ENCODE results near the gene STK16.

STK16 gene

DNA sequence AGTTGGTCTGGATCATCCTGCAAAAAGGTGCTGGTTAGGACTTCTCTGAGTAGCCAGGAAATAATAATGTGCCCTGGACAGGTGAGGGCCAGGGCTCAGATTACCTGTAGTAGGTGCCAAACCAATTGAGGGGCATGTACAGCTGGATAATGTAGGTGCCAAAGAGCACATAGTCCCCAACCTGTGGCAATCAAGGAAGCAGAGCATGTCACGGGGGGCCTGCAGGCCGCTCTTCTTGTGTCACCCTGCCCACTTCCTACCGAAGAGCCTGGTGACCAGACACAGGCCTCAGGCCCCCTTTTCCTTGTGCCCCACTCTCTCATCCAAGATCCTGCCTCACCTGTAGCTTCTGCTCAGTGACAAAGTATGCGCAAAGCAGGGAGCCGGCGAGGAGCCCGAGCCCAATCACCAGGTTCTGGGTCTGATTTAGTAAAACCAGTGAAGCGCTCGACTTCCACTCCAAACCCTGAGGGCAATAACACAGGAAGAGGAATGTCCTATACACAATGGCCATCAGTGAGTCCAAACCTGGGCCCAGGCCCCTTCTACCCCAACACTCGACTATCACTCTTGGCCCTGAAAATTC lies 31.7 kb upstream of the STK16 start:
- in situ Hi-C loops (cut with MboI; ENCODE audit: low sequenced_read_pairs), result no loop called here

DNA sequence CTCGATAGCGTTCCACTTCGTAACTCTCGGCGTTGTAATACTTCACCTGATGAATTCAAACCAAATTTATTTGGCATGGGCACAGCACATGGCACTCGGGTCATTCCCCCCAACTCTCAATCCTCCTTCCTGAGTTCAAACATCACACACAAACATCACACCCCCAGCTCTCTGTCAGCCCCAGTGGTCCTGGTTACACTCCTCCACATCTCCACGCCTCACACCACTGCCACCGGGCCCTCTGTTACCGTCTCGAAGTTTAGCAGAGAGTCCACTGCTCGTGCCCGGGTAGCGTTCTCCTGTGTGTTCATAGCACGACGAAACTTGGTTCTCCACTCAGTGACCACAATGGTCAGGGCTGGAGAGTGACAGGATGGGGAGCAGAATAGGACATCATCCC lies 31.1 kb upstream of the STK16 start:
- in situ Hi-C loops (cut with MboI; ENCODE audit: low sequenced_read_pairs), result no loop called here

DNA sequence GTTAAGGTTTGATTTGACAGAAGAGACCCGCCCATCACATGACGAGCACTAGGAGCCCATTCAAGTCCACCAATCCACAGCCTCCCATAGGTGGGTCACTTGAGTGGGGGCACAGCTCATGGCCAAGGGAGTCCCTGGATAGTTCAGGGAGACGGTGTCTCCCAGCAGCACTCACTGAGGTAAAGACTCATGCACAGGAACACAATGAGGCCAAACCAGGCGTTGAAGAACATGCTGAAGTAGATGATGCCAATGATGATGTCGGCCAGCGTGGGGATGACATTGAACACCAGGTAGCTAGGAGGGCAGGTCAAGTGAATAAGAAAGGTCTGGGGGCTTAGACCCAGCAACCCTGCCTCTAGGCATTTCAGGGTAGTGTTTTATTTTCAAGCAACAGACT lies 30.5 kb upstream of the STK16 start:
- in situ Hi-C loops (cut with MboI; ENCODE audit: low sequenced_read_pairs), result no loop called here

DNA sequence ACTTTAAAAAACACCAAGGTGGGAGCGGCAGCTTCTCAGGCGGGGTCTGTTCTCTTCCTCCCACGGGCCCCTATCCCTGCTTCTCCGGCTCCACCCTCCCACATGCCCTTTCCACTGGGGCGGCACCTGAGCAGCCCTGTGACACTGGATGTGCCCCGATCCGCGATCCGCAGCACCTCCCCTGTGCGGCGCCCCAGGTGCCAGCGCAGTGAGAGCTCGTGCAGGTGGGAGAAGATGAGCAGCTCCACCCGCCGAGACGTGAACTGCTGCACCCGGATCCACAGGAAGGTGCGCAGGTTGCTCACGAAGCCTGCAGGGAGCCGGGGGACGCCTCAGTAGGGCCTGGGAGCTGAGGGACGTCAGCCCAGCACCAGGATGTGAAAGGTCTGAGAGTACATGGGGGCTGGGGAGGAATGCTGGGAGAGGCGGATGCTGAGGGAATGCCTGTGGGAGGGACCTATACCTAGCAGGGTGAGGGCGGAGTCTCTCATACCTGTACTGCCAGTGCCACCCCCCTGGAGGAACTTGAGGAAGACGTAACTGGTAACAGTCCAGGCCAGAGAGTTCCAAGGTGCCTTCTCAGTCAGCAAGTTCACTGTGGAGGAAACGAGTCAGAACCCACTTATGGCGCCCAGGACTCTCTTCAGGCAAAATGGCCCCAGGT lies 29.3 kb upstream of the STK16 start:
- in situ Hi-C loops (cut with MboI; ENCODE audit: low sequenced_read_pairs), result no loop called here

DNA sequence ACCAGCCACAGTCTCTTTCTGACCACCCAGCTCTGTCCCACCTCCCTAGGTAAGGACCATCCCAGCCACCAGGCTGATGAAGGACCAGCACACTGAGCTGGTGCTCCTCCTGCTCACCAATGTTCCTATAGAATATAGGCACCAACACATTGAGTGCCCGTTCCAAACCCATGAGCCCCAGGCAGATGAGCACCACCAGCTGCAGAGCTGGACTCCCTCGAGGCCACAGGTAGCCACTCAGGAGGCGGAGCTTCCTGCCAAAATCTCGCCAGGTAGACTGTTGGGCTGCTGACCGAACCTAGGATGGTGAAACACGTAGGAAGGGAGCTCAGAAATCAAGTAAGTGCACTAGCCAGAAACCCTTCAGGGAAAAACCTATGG lies 28.8 kb upstream of the STK16 start:
- in situ Hi-C loops (cut with MboI; ENCODE audit: low sequenced_read_pairs), result no loop called here

DNA sequence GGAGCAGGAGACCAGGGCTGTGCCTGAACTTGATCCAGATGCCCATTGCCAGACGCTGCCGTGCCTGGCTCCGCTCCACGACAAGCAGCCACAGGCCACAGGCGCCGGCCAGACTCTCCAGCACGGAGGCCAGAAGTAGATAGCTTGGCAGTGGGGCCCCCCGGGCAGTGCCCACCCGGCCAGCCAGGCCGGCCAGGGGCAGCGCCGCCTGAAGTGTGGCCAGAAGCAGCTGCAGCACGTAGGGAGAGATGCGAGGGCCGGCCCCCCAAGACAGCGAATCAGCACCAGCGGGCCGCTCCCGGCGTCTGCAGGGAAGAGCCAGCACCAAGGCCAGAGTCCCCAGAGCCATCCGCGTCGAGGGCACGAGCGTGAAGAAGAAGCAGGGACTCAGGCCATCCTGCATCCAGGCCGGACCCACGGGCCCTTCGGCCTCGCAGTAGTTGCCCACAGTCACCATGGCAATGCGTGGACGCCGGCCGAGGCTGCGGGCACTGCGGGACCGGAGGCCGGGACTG lies 27.0 kb upstream of the STK16 start:
- in situ Hi-C loops (cut with MboI; ENCODE audit: low sequenced_read_pairs), result no loop called here

DNA sequence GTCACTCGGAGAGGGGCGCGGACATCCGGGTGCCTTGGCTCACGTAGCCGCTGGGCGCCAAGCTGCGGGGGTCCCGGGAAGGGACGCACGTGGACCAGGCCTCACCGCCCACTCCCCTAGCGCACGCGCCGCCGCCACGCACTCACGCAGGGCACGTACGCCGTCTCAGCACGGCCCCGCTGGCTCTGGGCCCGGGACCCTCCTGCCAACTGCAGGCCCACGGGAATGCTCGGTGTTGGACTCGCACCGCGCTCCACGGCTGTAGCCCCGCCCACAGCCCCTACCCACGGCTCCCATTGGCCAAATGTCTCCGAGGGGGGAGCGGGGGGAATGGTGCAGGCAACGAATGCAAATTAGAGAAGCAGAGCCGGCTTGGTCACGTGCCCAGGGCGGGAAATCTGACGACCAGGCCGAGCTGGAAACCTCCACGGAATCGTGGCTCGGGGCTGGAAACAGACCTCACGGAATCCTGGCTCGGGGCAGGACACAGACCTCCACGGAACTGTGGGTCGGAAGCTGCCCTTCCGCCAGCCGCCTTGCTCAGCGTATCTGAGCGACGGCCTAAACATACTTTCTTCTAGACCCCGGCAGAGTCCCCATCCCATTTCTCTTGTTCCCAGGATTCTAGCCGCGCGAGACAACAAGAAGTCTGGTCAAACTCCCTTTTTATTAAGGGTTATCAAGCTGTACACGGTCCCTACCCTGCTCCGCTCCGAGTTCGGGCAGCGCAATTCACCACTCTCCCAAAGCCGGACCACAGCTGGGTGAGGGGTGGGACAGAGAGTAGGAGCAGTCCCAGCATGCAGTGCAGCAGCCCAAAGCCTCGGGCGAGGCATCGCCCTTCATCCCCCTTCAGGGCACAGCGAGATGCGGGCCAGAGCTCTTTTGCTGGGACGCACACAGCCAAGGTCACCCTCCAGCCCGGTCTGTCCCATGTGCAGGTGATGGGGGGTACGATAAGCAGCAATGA lies 26.3 kb upstream of the STK16 start, which contains the start of gene ABCB6:
TSS of gene ABCB6 (minus strand) at position 227 of the 970 bp plus-strand sequence. CDS start 285 bp downstream, outside the sequence.
- in situ Hi-C loops (cut with MboI; ENCODE audit: low sequenced_read_pairs), result no loop called here

DNA sequence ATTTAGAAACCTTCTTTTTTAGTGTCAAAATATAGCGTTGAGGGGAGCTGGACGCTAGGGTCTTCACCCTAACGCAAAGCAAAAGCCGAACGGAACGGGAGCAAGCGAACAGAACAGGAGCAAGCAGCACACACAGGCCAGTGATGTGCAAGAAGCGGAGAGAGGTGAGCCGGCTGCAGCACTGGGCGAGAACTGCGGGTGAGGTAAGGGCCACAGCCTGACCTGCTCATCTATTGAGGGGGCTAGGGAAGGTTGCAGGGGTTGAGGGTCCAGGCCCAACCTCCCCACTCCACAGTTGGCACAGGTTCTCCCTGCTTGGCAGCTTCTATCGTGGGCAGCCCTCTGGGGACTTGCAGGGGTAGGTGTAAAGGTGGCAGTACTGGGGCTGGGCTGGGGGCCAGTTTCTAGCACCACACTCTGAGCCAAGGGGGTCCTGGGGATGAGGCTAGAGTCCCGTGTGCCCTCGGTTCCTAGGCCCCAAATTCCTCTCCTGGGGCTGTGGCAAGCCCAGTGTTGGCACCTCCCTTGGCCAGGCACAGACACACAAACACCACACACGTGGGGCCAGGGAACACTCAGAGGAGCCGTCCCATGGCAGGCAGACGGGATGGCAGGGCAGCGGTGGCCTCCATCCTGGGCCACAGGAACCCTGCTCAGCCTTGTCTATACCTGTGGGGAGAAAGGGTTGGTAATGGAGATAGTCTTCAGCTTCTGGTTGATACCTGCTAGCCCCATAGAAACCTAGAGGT lies 25.3 kb upstream of the STK16 start:
- in situ Hi-C loops (cut with MboI; ENCODE audit: low sequenced_read_pairs), result no loop called here

DNA sequence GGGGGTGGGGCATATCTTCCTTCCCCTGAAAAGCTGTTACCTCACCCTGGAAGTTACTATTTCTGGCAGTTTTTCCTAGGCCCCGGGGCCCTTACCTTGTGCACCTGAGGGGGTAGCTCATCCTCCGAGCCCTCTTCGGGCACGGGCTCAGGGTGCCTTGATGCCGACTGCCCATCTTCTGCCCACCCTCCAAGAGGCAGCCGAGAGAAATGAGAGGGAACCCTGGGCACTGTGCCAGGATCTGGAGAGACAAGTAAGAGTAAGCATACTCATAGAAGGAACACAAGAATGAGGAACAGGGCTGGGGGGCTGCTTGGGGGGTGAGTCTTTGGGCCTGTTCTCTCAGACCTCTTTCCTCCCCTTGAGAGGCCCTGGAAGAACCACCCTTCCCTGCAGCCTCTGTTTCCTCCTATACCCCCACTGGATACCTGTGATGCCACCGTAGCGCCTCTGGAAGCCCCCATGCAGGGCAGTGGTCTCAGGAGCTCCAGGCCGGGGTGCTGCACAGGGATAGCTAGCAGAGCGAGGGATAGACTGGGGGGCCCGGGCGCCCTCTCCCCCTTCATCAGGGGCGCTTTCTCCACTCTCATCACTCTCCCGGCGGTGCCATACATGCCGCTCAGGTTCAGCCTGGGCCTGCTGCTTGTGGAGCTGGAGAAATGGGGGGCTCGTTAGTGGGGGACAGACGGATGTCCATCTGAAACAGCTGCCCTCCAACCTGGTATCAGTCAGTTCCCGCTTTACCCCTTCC lies 24.5 kb upstream of the STK16 start:
- in situ Hi-C loops (cut with MboI; ENCODE audit: low sequenced_read_pairs), result no loop called here

DNA sequence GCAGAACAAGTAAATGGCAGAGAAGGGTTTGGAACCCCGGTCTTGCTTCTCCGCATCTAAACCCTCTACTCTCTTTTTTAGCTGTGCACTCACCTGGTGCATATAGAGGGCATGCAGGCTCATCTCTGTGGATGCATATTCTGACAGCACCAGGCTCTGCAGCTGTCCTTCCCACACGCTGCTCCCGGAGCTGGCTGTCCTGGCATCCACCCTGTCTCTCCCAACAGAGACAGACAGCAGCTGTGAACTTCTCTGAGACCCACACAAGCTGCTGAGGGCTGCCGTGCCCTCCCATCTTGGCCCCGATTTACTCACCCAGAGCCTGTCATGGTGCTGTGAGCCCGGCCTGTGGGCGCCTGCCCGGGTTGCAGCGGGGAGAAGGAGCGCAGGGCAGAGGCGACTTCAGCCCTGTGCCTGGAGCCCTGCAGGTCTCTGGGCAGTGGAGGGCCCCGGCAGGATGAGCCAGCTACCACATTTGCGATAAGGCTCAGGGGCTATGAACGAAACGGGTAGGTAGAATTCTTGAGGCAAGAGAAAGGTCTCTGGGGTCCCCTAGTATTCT lies 23.2 kb upstream of the STK16 start:
- in situ Hi-C loops (cut with MboI; ENCODE audit: low sequenced_read_pairs), result no loop called here

DNA sequence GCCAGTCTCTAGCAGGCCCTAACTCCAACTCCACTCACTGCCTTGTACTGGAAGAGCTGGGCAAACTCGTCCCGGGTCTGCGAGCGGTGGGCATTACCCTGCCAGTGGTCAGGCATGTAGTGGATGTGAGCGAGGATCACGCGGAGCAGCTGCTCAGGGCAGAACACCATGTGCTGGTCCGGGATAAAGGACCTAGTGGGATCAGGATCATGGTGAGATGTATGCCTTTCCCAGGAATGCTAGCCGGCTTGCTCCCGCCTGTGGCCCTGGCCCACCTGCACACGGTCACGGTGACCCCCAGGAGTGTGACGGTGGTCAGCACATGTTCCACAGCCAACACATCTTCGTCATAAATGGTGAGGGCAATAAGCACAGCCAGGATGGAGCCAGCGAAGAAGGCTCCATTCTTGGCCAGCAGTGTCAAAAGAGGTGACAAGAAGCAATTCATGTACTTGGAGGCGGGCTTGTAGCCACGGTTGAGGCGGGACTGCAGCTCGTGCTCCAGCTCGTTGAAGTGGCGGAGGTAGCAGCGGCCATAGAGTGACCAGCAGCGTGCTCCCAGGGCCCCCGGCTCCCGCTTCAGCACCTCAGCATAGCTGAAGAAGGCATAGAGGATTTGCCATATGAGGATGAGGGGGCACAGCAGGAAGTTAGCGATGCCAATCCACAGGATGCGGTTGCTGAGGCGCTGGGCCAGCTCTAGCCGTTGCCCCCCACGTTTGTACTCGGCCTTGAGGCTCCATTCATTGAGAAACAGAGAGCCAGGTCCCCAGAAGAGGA lies 21.3 kb upstream of the STK16 start:
- in situ Hi-C loops (cut with MboI; ENCODE audit: low sequenced_read_pairs), result no loop called here

DNA sequence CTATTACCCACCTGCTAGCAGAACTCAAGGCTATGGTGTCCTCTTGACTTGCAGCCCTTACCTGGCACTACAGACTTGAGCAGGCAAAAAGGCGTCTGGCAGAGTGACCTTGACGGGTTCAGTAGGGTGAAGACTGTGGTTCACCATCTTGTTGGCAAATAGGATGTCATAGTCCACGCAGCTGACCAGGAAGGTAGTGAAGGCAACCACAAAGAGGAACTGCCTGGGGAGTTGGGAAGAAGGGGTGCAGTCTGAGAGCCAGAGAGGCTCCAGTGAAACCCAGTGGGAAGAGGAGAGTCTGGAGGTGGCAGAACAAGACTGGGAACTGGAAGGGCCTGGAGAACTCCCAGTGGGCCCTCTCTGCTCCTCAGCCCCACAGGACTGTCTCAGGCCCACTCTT lies 19.9 kb upstream of the STK16 start:
- in situ Hi-C loops (cut with MboI; ENCODE audit: low sequenced_read_pairs), result no loop called here

DNA sequence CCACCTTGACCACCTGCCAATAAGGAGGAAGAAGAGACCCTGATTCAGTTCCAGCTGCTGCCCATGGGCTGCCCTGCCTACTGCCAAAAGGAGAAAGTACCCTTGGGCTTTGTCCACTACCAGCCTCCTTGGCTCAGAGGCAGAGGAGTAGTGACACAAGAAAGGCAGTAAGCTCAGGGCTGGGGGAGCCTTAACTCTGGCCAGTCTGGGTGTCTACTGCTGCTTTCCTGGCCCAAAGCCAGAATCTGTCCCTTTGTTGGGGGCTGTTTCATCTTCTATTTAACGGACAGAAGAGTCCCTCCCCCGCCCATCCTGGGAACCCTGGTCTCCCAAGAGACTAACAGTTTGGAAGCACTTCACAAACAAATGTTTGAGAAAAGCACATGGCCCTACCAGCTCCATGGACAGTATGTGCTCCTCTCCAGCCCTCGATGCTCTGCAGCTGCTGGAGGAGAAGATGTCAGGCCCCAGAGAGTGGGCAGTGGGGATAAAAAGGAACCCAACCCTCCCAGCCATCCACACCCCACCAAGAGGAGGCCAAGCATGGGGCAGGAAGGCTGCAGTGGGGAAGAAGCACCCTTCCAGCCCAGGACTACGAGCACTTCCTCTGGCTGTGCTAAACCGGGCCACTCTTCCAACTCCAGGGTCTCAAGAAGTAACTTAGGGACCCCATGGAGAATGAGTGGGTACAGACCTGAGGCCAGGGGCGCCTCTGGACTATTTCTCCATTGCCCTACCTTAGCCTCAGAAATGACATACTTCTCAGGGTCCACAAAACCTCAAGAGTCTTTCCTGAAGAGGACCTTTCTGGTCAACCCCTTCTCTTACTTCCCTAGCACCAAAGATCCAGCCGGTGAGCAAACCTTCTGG lies 17.0 kb upstream of the STK16 start:
- in situ Hi-C loops (cut with MboI; ENCODE audit: low sequenced_read_pairs), result no loop called here

DNA sequence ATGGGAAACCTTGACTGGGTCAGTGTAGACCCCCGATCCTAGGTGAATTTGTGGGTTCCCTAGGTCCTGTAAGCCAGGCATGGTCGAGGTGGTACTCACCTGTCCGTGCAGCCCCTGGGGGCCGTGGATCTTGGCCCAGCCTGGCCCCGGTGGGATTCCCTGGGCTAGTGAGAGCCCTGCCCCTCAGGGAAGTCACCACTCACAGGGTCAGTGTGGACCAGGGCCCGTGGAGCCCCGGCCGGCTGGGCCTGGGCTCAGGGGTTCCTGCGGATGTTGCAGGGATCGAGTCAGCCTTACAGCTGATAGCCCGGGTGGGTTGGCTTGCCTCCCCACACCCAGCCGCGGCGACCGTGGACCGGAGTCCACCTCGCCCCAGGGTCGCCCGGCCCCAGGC lies 16.4 kb upstream of the STK16 start:
- in situ Hi-C loops (cut with MboI; ENCODE audit: low sequenced_read_pairs), result no loop called here

DNA sequence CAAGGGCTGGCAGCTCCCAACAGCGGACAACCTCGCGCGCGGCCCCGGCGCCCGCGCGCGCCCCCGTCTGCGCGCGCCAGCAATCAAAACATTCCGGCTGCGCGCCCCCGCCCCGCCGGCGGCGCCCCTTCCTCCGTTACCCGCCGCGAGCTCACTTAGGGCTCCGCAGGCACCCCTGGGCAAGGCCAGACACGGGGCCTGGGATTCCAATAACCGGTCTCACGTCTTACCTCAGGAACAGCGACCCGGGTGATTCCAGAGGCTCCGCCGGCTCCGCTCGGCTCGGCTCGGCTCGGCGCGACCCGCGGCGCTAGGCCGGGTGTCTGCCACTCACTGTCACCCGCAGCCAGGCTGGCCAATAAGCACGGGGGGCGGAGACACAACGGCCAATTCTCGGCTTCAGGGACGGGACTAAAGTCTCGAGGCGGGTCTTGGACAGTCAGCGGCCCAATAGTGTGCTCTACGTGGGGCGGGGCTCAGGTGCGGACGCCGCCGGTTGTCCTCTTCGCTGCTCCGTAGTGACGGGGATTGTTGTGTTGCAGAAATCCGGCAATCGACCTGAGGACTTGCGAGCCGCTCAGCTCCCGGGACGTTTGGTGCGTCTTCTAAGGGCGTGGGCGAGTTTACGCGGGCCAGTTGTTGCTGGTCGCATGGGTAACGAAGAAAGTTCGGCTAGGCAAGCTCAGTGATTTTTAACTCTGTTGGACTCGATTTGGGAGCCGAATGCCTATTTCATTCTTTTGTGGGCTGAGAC lies 15.8 kb upstream of the STK16 start, which contains the start of the genes ANKZF1 and ATG9A:
TSS of gene ANKZF1 (plus strand) at position 502 of the 754 bp plus-strand sequence. CDS start 452 bp downstream, outside the sequence.
TSS of gene ATG9A (minus strand) at position 332 of the 754 bp plus-strand sequence. CDS start 1,612 bp downstream, outside the sequence.
- in situ Hi-C loops (cut with MboI; ENCODE audit: low sequenced_read_pairs), result no loop called here

DNA sequence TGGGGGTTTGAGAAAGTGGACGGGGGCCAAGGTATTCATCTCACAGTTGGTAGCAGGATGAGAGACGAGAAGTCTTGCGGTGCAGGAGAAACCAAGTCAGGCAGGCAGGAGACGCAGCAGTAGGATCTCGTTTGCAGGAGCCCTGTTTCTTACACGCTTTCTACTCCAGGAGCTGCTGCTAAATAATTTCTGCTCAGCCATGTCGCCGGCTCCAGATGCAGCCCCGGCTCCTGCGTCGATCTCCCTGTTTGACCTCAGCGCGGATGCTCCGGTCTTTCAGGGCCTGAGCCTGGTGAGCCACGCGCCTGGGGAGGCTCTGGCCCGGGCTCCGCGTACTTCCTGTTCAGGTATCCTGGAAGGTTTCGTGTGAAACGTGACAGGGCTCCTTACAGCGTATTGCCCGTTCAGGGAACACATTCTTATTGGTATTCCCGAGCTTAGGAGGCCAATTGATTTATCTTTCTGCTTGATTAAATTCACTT lies 15.2 kb upstream of the STK16 start:
- in situ Hi-C loops (cut with MboI; ENCODE audit: low sequenced_read_pairs), result no loop called here

DNA sequence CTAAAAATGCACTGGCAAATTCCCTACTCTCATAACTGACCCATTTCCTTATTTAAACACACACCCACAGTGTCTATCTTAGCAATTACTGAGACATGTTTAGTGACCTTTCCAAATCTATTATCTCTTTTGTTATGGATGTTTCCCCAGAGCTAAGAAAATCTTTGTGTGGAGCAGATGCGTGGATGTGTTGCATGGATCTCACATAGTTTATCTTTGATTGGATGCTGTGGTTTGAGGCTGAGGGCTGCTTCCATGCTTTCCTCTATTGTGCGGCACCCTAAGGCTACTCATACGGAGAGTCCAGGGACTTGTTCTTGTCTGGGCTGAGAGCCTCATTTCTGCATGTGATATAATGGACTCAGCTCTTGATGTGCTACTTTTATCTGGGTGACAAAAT lies 10.9 kb upstream of the STK16 start:
- in situ Hi-C loops (cut with MboI; ENCODE audit: low sequenced_read_pairs), result no loop called here

Data from hTERT RPE-1 (cell line).